ENCODE results near the gene RHOT1. TPM values are rescaled to one million over a fixed set of nuclear protein-coding genes. Genes with fewer than 3 reads are reported as not detected.

Gene RHOT1
- total RNA-seq, 1 donor from 2014 or later, result 26.2 TPM

- no peak overlapping the region for H3K27ac Mint-ChIP-seq
- H3K4me3 Mint-ChIP-seq, result no peak overlapping the region
- no peaks in the 10 kb centered on the region for H3K27me3 Mint-ChIP-seq
- no peaks in the 10 kb centered on the region for H3K4me1 Mint-ChIP-seq (ENCODE audit: unreplicated experiment)
- H3K9me3 Mint-ChIP-seq, result no peaks in the 10 kb centered on the region
- DNase-seq (ENCODE audit: extremely low spot score, unreplicated experiment), result no peak
- no peak for TF ChIP-seq CTCF (conservative IDR thresholded peaks at IDR 0.05)
- H3K36me3 Mint-ChIP-seq, result peaks cover 23% of the 10 kb centered on the region
These were observed 16.7 kb downstream of the RHOT1 start for GRCh38 chr17:32158870-32159585.

GRCh38 chr17:32159586-32160438 lies 17.5 kb downstream of the RHOT1 start:
- Mint-ChIP-seq H3K27ac (no peak overlapping the region), H3K27me3 (no peaks in the 10 kb centered on the region), H3K4me3 (no peak overlapping the region), H3K4me1 (ENCODE audit: unreplicated experiment) (no peaks in the 10 kb centered on the region), H3K9me3 (no peaks in the 10 kb centered on the region), H3K36me3 (peaks cover 23% of the 10 kb centered on the region)
- DNase-seq (ENCODE audit: extremely low spot score, unreplicated experiment), result no peak
- no peak for TF ChIP-seq CTCF (conservative IDR thresholded peaks at IDR 0.05)

- Mint-ChIP-seq H3K27me3 (no peaks in the 10 kb centered on the region), H3K4me1 (ENCODE audit: unreplicated experiment) (no peaks in the 10 kb centered on the region), H3K27ac (no peak overlapping the region), H3K4me3 (no peak overlapping the region), H3K36me3 (peaks cover 23% of the 10 kb centered on the region), H3K9me3 (no peaks in the 10 kb centered on the region)
- TF ChIP-seq CTCF (conservative IDR thresholded peaks at IDR 0.05), result no peak
- DNase-seq (ENCODE audit: extremely low spot score, unreplicated experiment), result no peak
These were observed 18.2 kb downstream of the RHOT1 start for GRCh38 chr17:32160526-32160925.

GRCh38 chr17:32161029-32161428 lies 18.7 kb downstream of the RHOT1 start:
- Mint-ChIP-seq H3K27me3 (no peaks in the 10 kb centered on the region), H3K27ac (no peak overlapping the region), H3K4me3 (no peak overlapping the region), H3K4me1 (ENCODE audit: unreplicated experiment) (no peaks in the 10 kb centered on the region), H3K36me3 (peaks cover 23% of the 10 kb centered on the region), H3K9me3 (no peaks in the 10 kb centered on the region)
- TF ChIP-seq CTCF (conservative IDR thresholded peaks at IDR 0.05), result no peak
- DNase-seq (ENCODE audit: extremely low spot score, unreplicated experiment), result no peak

GRCh38 chr17:32161506-32162365 lies 19.4 kb downstream of the RHOT1 start:
- Mint-ChIP-seq H3K4me1 (ENCODE audit: unreplicated experiment) (no peaks in the 10 kb centered on the region), H3K4me3 (no peak overlapping the region), H3K9me3 (peaks cover 3% of the 10 kb centered on the region), H3K36me3 (peaks cover 29% of the 10 kb centered on the region), H3K27ac (no peak overlapping the region), H3K27me3 (no peaks in the 10 kb centered on the region)
- DNase-seq (ENCODE audit: extremely low spot score, unreplicated experiment), result no peak
- no peak for TF ChIP-seq CTCF (conservative IDR thresholded peaks at IDR 0.05)

Data from type B pancreatic cell (in vitro differentiated cells).